ENCODE results near the gene RALGAPA1.
"Not testable (repeated sequence)": the region's sequence is repeated elsewhere in the genome, so short reads cannot be mapped to it uniquely, and the experiment has no call there.

Gene RALGAPA1

DNA sequence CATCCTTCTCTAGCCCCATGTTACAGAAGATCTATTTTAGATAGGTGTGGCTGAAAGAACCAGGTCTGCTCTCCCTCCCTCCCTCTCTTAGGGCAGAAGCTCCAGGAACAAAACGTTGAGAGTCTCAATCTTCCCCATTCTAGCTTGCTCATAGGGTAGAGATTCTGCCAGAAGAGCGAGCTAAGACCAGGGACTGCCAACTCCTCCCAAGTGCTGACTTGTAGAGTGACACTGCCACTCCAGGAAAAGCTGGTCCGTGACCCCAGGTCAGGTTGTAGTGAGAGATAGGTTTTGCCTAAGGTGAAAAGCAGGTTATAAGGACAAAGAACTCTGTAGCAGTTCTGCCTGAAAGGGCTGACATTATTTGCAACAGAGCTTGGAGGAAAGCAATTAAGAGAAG, 201.7 kb downstream of the RALGAPA1 start:
- H3K4me3 ChIP-seq (replicated peaks; ENCODE audit: insufficient read depth, low read length) = no peak overlapping the region
- H3K27ac ChIP-seq (replicated peaks) = no peak overlapping the region
- TF ChIP-seq, protein P1, sequence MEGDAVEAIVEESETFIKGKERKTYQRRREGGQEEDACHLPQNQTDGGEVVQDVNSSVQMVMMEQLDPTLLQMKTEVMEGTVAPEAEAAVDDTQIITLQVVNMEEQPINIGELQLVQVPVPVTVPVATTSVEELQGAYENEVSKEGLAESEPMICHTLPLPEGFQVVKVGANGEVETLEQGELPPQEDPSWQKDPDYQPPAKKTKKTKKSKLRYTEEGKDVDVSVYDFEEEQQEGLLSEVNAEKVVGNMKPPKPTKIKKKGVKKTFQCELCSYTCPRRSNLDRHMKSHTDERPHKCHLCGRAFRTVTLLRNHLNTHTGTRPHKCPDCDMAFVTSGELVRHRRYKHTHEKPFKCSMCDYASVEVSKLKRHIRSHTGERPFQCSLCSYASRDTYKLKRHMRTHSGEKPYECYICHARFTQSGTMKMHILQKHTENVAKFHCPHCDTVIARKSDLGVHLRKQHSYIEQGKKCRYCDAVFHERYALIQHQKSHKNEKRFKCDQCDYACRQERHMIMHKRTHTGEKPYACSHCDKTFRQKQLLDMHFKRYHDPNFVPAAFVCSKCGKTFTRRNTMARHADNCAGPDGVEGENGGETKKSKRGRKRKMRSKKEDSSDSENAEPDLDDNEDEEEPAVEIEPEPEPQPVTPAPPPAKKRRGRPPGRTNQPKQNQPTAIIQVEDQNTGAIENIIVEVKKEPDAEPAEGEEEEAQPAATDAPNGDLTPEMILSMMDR (IDR thresholded peaks at IDR 0.05; ENCODE audit: insufficient read depth, low read length) = no peak
- TF ChIP-seq POLR2AphosphoS5 (IDR thresholded peaks at IDR 0.05; ENCODE audit: low read depth) (no peak), GABPA (IDR thresholded peaks at IDR 0.05; ENCODE audit: low read depth) (no peak), SPI1 (IDR thresholded peaks at IDR 0.05; ENCODE audit: borderline replicate concordance, low read depth) (no peak)
- TF ChIP-seq, protein P2, sequence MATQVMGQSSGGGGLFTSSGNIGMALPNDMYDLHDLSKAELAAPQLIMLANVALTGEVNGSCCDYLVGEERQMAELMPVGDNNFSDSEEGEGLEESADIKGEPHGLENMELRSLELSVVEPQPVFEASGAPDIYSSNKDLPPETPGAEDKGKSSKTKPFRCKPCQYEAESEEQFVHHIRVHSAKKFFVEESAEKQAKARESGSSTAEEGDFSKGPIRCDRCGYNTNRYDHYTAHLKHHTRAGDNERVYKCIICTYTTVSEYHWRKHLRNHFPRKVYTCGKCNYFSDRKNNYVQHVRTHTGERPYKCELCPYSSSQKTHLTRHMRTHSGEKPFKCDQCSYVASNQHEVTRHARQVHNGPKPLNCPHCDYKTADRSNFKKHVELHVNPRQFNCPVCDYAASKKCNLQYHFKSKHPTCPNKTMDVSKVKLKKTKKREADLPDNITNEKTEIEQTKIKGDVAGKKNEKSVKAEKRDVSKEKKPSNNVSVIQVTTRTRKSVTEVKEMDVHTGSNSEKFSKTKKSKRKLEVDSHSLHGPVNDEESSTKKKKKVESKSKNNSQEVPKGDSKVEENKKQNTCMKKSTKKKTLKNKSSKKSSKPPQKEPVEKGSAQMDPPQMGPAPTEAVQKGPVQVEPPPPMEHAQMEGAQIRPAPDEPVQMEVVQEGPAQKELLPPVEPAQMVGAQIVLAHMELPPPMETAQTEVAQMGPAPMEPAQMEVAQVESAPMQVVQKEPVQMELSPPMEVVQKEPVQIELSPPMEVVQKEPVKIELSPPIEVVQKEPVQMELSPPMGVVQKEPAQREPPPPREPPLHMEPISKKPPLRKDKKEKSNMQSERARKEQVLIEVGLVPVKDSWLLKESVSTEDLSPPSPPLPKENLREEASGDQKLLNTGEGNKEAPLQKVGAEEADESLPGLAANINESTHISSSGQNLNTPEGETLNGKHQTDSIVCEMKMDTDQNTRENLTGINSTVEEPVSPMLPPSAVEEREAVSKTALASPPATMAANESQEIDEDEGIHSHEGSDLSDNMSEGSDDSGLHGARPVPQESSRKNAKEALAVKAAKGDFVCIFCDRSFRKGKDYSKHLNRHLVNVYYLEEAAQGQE (IDR thresholded peaks at IDR 0.05; ENCODE audit: insufficient replicate concordance, low read depth) = no peak
- no peaks in the 10 kb centered on the region for H3K27me3 ChIP-seq (ENCODE audit: insufficient read depth, poor library complexity, severe bottlenecking)
- DNase-seq (ENCODE audit: low read depth in 1 of 2, low spot score in 1 of 2) = no peak

DNA sequence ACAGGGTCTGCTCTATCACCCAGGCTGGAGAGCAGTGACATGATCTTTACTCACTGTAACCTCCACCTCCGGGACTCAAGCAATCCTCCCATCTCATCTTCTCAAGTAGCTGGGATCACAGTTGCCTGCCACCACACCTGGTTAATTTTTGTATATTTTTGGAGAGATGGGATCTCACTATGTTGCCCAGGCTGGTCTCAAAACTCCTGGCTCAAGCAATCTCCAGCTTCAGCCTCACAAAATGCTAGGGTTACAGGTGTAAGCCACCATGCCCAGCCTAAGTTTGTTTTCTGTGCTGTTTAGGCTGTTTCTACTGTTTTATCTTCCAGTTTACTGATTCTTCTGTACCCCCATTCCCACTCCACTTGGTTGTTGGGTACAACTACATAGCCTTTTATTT, 208.8 kb downstream of the RALGAPA1 start:
- TF ChIP-seq SPI1 (IDR thresholded peaks at IDR 0.05; ENCODE audit: borderline replicate concordance, low read depth) (no peak), GABPA (IDR thresholded peaks at IDR 0.05; ENCODE audit: low read depth) (no peak)
- TF ChIP-seq, protein P2 (IDR thresholded peaks at IDR 0.05; ENCODE audit: insufficient replicate concordance, low read depth) = no peak
- no peak for DNase-seq (ENCODE audit: low read depth in 1 of 2, low spot score in 1 of 2)
- no peak overlapping the region for H3K4me3 ChIP-seq (replicated peaks; ENCODE audit: insufficient read depth, low read length)
- H3K27ac ChIP-seq (replicated peaks) = no peak overlapping the region
- H3K27me3 ChIP-seq (ENCODE audit: insufficient read depth, poor library complexity, severe bottlenecking) = no peaks in the 10 kb centered on the region

DNA sequence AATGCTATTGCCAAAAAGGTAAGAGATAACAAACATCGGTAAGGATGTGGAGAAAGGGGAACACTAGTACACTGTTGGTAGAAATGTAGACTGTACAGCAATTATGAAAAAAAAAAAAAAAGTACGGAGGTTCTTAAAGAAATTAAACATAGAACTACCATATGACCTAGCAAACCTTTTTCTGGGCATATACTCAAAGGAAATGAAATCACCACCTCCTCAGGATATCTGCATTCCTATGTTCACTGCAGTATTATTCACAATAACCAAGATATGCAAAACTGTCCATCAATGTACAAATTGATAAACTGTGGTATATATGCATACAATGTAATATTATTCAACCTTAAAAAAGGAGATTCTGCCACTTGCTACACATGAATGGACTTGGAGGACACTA, 214.5 kb downstream of the RALGAPA1 start:
- DNase-seq (ENCODE audit: low read depth in 1 of 2, low spot score in 1 of 2) = no peak
- H3K4me3 ChIP-seq (replicated peaks; ENCODE audit: insufficient read depth, low read length) = no peak overlapping the region
- TF ChIP-seq SPI1 (IDR thresholded peaks at IDR 0.05; ENCODE audit: borderline replicate concordance, low read depth) = no peak
- no peak for TF ChIP-seq GABPA (IDR thresholded peaks at IDR 0.05; ENCODE audit: low read depth)
- no peak for TF ChIP-seq POLR2AphosphoS5 (IDR thresholded peaks at IDR 0.05; ENCODE audit: low read depth)
- TF ChIP-seq, protein P1 (IDR thresholded peaks at IDR 0.05; ENCODE audit: insufficient read depth, low read length) = no peak
- TF ChIP-seq, protein P2 (IDR thresholded peaks at IDR 0.05; ENCODE audit: insufficient replicate concordance, low read depth) = no peak
- H3K27ac ChIP-seq (replicated peaks) = no peak overlapping the region
- H3K27me3 ChIP-seq (ENCODE audit: insufficient read depth, poor library complexity, severe bottlenecking) = no peaks in the 10 kb centered on the region

DNA sequence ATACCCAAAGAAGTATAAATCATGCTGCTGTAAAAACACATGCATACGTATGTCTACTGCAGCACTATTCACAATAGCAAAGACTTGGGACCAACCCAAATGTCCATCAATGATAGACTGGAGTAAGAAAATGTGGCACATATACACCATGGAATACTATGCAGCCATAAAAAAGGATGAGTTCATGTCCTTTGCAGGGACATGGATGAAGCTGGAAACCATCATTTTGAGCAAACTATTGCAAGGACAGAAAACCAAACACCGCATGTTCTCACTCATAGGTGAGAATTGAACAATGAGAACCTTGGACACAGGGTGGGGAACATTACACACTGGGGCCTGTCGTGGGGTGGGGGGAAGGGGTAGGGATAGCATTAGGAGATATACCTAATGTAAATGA, 221.7 kb downstream of the RALGAPA1 start:
- DNase-seq (ENCODE audit: low read depth in 1 of 2, low spot score in 1 of 2); H3K27me3 ChIP-seq (ENCODE audit: insufficient read depth, poor library complexity, severe bottlenecking); H3K27ac ChIP-seq (replicated peaks); H3K4me3 ChIP-seq (replicated peaks; ENCODE audit: insufficient read depth, low read length): not testable (repeated sequence)
